Fibroblast of skin of left quadriceps (primary cell): ENCODE data around the gene PLEKHM2.

ENCODE experiments used
- DNase-seq, 2 experiments: peaks; one replicate each; pipeline ENCODE4 v3.0.0-alpha.2; 2013; ENCODE audit warnings: low read depth in 2 of 2

The PLEKHM2 gene

GRCh38 chr1:15724949-15725880 lies 41.1 kb downstream of the PLEKHM2 start:
- DNase-seq = no peak

- DNase-seq = no peak
These were observed 42.4 kb downstream of the PLEKHM2 start for GRCh38 chr1:15726508-15726907.

- DNase-seq = no peak
These were observed 42.9 kb downstream of the PLEKHM2 start for GRCh38 chr1:15727021-15727420.

- no peak for DNase-seq
These were observed 43.3 kb downstream of the PLEKHM2 start for GRCh38 chr1:15727424-15727823.

- DNase-seq = no peak
These were observed 43.9 kb downstream of the PLEKHM2 start for GRCh38 chr1:15727866-15728534.

- no peak for DNase-seq
These were observed 45.0 kb downstream of the PLEKHM2 start for GRCh38 chr1:15728937-15729657.

- no peak for DNase-seq
These were observed 46.3 kb downstream of the PLEKHM2 start for GRCh38 chr1:15730423-15730822.

- DNase-seq = no peak
These were observed 46.8 kb downstream of the PLEKHM2 start for GRCh38 chr1:15730936-15731335.

- DNase-seq = no peak
These were observed 47.9 kb downstream of the PLEKHM2 start for GRCh38 chr1:15731735-15732685.

- DNase-seq = no peak
These were observed 48.6 kb downstream of the PLEKHM2 start for GRCh38 chr1:15732686-15733081.

GRCh38 chr1:15733218-15733725 lies 49.2 kb downstream of the PLEKHM2 start:
- no peak for DNase-seq

- DNase-seq = no peak
These were observed 49.7 kb downstream of the PLEKHM2 start for GRCh38 chr1:15733726-15734226.

- no peak for DNase-seq
These were observed 50.2 kb downstream of the PLEKHM2 start for GRCh38 chr1:15734296-15734695.

- no peak for DNase-seq
These were observed 50.8 kb downstream of the PLEKHM2 start for GRCh38 chr1:15734901-15735300.

GRCh38 chr1:15735304-15736037 lies 51.4 kb downstream of the PLEKHM2 start:
- DNase-seq = no peak

GRCh38 chr1:15736038-15736891 lies 52.1 kb downstream of the PLEKHM2 start, which contains the start of gene SLC25A34:
TSS of gene SLC25A34 (plus strand) at chr1:15736258. CDS start at chr1:15736486, 228 bp downstream.
- DNase-seq = no peak

- DNase-seq = no peak
These were observed 52.8 kb downstream of the PLEKHM2 start for GRCh38 chr1:15736892-15737261.

GRCh38 chr1:15737324-15738319 lies 53.5 kb downstream of the PLEKHM2 start:
- no peak for DNase-seq
